Measurements from ENCODE around the gene TMEM43. TPM values are rescaled to one million over a fixed set of nuclear protein-coding genes. Genes with fewer than 3 reads are reported as not detected.

The TMEM43 gene
- polyA plus RNA-seq, 3 donors, result 55.4 to 69.7 (median 66.7) TPM

- H3K9me3 Mint-ChIP-seq, result no peaks in the 10 kb centered on the region
- Histone ChIP-seq H3K9ac (ENCODE audit: insufficient read depth, low read length, poor library complexity, severe bottlenecking) (no peak overlapping the region), H3K79me2 (ENCODE audit: insufficient read depth, low read length) (no peaks in the 10 kb centered on the region), H4K20me1 (ENCODE audit: insufficient read depth, low read length) (no peaks in the 10 kb centered on the region), H3K27ac (ENCODE audit: low read depth in 1 of 2, low read length in 2 of 2) (peak overlapping the region; percentile 100), H3K27me3 (ENCODE audit: control insufficient read depth in 2 of 2, insufficient read depth in 2 of 2, low read length in 2 of 2) (no peaks in the 10 kb centered on the region), H3K4me3 (replicated peaks in 1 of 3; ENCODE audit: low read depth in 2 of 3, low read length in 3 of 3) (no peak overlapping the region), H3K4me2 (replicated peaks; ENCODE audit: extremely low read depth, low read length, poor library complexity, severe bottlenecking) (no peak overlapping the region), H3K9me3 (replicated peaks in 1 of 2; ENCODE audit: control insufficient read depth in 1 of 2, insufficient read depth in 1 of 2, low read length in 2 of 2) (no peaks in the 10 kb centered on the region), H3K4me1 (ENCODE audit: control insufficient read depth in 1 of 2, insufficient read depth in 2 of 2, low read length in 2 of 2) (peaks cover 44 to 53% of the 10 kb centered on the region in 2 donors), H2AFZ (ENCODE audit: insufficient read depth, low read depth, low read length, poor library complexity, severe bottlenecking) (no peak overlapping the region), H3K36me3 (replicated peaks in 1 of 2; ENCODE audit: control insufficient read depth in 1 of 2, insufficient read depth in 2 of 2, low read length in 2 of 2) (peaks cover 29 to 40% of the 10 kb centered on the region in 2 donors)
- peak overlapping the region; percentile 99 to 100 (median 100) for H3K27ac Mint-ChIP-seq
- WGBS (ENCODE audit: insufficient coverage), result 91% methylated on average over 10 of the region's 10 CpGs
- DNase-seq, result no peak
- intact Hi-C loops (cut with micrococcal nuclease), result loop anchor here in 1 of 2 donors (2.0 kb wide), 1 partner anchor 20 kb away; no protein-coding TSS in a partner anchor
- H3K4me3 Mint-ChIP-seq, result peak overlapping the region in 1 of 2 donors; percentile 39
- peaks cover 51% of the 10 kb centered on the region for H3K4me1 Mint-ChIP-seq
- H3K27me3 Mint-ChIP-seq (ENCODE audit: low read depth in 3 of 3), result peaks cover 0 to 4% (median 0%) of the 10 kb centered on the region in 3 donors
- H3K36me3 Mint-ChIP-seq, result peaks cover 55 to 60% of the 10 kb centered on the region in 2 donors
- TF ChIP-seq, protein P1, sequence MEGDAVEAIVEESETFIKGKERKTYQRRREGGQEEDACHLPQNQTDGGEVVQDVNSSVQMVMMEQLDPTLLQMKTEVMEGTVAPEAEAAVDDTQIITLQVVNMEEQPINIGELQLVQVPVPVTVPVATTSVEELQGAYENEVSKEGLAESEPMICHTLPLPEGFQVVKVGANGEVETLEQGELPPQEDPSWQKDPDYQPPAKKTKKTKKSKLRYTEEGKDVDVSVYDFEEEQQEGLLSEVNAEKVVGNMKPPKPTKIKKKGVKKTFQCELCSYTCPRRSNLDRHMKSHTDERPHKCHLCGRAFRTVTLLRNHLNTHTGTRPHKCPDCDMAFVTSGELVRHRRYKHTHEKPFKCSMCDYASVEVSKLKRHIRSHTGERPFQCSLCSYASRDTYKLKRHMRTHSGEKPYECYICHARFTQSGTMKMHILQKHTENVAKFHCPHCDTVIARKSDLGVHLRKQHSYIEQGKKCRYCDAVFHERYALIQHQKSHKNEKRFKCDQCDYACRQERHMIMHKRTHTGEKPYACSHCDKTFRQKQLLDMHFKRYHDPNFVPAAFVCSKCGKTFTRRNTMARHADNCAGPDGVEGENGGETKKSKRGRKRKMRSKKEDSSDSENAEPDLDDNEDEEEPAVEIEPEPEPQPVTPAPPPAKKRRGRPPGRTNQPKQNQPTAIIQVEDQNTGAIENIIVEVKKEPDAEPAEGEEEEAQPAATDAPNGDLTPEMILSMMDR (IDR thresholded peaks at IDR 0.05), result no peak
Measured at GRCh38 chr3:14146381-14147065, 21.7 kb downstream of the TMEM43 start.

DNA sequence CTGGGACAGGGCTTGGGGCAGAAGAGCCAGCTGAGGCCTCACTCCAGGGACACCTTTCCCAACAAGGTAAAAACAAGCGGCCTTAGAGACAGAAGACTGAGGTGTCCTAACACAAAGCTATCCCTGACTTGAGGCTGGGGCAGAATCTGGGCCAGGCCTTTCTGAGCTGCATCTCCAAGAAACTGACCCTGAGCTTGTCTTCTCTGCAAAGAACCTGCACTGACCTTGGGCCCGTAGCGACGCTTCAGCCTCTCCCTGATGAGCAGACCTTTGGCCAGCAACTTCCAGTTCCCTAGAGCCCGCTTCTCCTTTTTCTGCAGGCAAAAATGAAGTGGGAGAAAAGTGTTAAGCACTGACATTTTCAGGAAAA lies 22.2 kb downstream of the TMEM43 start:
- peaks cover 47% of the 10 kb centered on the region for H3K4me1 Mint-ChIP-seq
- Histone ChIP-seq H3K27ac (ENCODE audit: low read depth in 1 of 2, low read length in 2 of 2) (peak overlapping the region; percentile 39 to 100), H2AFZ (ENCODE audit: insufficient read depth, low read depth, low read length, poor library complexity, severe bottlenecking) (no peak overlapping the region), H3K36me3 (replicated peaks in 1 of 2; ENCODE audit: control insufficient read depth in 1 of 2, insufficient read depth in 2 of 2, low read length in 2 of 2) (peaks cover 24 to 40% of the 10 kb centered on the region in 2 donors), H3K4me1 (ENCODE audit: control insufficient read depth in 1 of 2, insufficient read depth in 2 of 2, low read length in 2 of 2) (peaks cover 44 to 53% of the 10 kb centered on the region in 2 donors), H3K4me3 (replicated peaks in 1 of 3; ENCODE audit: low read depth in 2 of 3, low read length in 3 of 3) (no peak overlapping the region), H3K79me2 (ENCODE audit: insufficient read depth, low read length) (no peaks in the 10 kb centered on the region), H3K9me3 (replicated peaks in 1 of 2; ENCODE audit: control insufficient read depth in 1 of 2, insufficient read depth in 1 of 2, low read length in 2 of 2) (no peaks in the 10 kb centered on the region), H3K9ac (ENCODE audit: insufficient read depth, low read length, poor library complexity, severe bottlenecking) (no peak overlapping the region), H3K27me3 (ENCODE audit: control insufficient read depth in 2 of 2, insufficient read depth in 2 of 2, low read length in 2 of 2) (no peaks in the 10 kb centered on the region), H3K4me2 (replicated peaks; ENCODE audit: extremely low read depth, low read length, poor library complexity, severe bottlenecking) (no peak overlapping the region), H4K20me1 (ENCODE audit: insufficient read depth, low read length) (no peaks in the 10 kb centered on the region)
- DNase-seq, result peak in 2 of 3 donors; percentile 24 to 29
- intact Hi-C loops (cut with micrococcal nuclease), result loop anchor here in 1 of 2 donors (2.0 kb wide), 1 partner anchor 20 kb away; no protein-coding TSS in a partner anchor
- no peaks in the 10 kb centered on the region for H3K9me3 Mint-ChIP-seq
- peaks cover 55 to 56% of the 10 kb centered on the region in 2 donors for H3K36me3 Mint-ChIP-seq
- WGBS (ENCODE audit: insufficient coverage), result 33% methylated on average over 5 of the region's 5 CpGs
- peak overlapping the region; percentile 92 to 100 (median 100) for H3K27ac Mint-ChIP-seq
- TF ChIP-seq, protein P1 (IDR thresholded peaks at IDR 0.05), result no peak
- H3K4me3 Mint-ChIP-seq, result peak overlapping the region in 1 of 2 donors; percentile 39
- peaks cover 0 to 4% (median 0%) of the 10 kb centered on the region in 3 donors for H3K27me3 Mint-ChIP-seq (ENCODE audit: low read depth in 3 of 3)

Data from CD14-positive monocyte (primary cell).